Tibial nerve (tissue), 3 donors: Measurements from ENCODE around the gene TNFSF15.

ENCODE experiments used
- POLR2A ChIP-seq, 2 donors: fragments of 450-650 bp; IDR thresholded peaks; one replicate each; pipeline ENCODE4 v1.6.1; 2017; ENCODE audit warnings: antibody characterized with exemption in 2 of 2, mild to moderate bottlenecking in 2 of 2, moderate library complexity in 2 of 2
- TF ChIP-seq, protein P1 (sequence below), 5 experiments: fragments of 200-600 bp in 3 of 5; fragments of 450-650 bp in 2 of 5; sonication (generic) in 3 of 5; IDR thresholded peaks; one replicate each; pipeline ENCODE4 v1.5.1; 2016 to 2019; ENCODE audit warnings: antibody characterized with exemption in 5 of 5, mild to moderate bottlenecking in 3 of 5, moderate library complexity in 2 of 5

DNA sequence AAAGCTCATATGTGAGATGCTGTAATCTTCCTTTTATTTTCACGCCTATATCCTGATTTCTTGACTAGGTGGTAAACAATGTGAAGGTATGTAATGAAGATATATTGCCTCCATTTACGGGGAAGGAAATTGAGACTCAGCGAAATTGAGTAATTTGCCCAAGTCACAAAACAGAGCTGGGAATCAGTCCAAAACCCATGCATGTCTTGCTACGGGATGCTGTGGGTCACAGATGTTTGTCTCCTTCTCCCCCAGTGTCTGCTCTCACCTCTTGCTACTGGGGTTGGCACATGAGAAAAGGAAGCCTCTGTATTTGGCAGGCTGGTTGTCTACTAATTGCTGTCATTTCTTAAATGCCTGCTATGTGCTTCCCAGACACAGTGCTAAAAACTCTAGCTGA lies 70.1 kb downstream of the TNFSF15 start:
- TF ChIP-seq, protein P1, sequence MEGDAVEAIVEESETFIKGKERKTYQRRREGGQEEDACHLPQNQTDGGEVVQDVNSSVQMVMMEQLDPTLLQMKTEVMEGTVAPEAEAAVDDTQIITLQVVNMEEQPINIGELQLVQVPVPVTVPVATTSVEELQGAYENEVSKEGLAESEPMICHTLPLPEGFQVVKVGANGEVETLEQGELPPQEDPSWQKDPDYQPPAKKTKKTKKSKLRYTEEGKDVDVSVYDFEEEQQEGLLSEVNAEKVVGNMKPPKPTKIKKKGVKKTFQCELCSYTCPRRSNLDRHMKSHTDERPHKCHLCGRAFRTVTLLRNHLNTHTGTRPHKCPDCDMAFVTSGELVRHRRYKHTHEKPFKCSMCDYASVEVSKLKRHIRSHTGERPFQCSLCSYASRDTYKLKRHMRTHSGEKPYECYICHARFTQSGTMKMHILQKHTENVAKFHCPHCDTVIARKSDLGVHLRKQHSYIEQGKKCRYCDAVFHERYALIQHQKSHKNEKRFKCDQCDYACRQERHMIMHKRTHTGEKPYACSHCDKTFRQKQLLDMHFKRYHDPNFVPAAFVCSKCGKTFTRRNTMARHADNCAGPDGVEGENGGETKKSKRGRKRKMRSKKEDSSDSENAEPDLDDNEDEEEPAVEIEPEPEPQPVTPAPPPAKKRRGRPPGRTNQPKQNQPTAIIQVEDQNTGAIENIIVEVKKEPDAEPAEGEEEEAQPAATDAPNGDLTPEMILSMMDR (IDR thresholded peaks at IDR 0.05): no peak
- TF ChIP-seq POLR2A (IDR thresholded peaks at IDR 0.05): no peak
